Activated gamma-delta T cell treated with anti-CD3 and anti-CD28 coated beads, Interleukin-2, amount 50 U/mL, for 16 hours (primary cell): ENCODE data around the gene PON3.

ENCODE experiments used
- DNase-seq: peaks from one replicate; pipeline ENCODE4 v3.0.0-alpha.2; 2020; ENCODE audit warnings: low read depth

PON3 gene

GRCh38 chr7:95340491-95340890, 55.7 kb downstream of the PON3 start:
- no peak for DNase-seq

DNA sequence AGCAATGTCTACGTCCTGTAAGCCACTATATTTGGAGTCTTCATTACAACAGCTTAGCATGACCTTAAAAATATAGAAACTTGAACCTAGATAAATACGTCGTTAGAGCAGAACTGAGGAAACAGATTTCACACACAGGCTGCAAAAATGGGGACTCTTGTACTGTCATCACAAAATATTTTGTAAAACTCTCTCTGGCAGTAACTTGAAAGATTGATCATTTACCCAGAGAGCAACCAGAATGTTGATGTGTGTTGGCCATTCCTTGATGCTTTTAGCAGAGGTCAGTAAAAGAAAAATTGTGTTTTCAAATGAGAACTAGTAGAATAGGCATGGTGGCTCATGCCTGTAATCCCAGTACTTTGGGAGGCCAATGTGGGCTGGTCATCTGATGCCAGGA, 57.3 kb downstream of the PON3 start:
- no peak for DNase-seq

DNA sequence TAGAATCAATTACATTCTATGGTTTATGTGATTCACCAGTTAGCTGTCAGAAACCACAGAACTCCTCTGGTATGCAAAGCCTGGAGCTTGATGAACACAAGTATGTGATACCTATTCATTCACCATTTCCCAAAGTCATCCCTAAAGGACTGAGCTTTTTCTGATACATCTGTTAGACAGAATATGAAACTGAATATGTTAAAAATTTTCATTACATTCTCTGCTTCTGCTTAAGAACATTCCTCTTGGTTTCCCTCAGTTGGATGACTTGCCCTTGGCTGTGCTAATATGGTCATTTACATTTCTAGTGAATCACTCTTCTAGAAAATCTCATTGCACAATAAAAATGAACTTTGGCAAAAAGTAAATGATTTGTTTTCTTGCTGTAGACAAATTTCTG, 61.1 kb downstream of the PON3 start:
- no peak for DNase-seq

GRCh38 chr7:95334447-95334846, 61.7 kb downstream of the PON3 start:
- no peak for DNase-seq

GRCh38 chr7:95330961-95331337, 65.2 kb downstream of the PON3 start:
- DNase-seq, result no peak

GRCh38 chr7:95330204-95330960, 65.8 kb downstream of the PON3 start:
- no peak for DNase-seq

DNA sequence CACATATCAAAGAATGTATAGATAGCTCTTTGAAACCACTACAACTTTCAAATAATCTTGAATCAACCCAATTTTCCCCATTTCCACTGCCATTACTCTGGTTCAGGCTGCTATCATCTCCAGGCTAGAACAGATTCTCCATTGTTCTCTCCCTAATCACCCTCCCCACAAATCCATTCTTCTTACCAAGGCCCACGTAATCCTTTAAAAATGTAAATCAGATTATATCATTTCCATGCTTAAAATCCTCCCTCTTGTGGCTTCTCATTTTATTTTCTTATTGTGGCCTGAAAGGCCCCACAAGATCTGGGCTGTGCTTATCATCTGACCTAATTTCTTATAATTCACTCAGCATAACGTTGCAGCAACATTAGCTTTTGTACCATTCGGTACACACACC, 68.8 kb downstream of the PON3 start:
- DNase-seq, result no peak

DNA sequence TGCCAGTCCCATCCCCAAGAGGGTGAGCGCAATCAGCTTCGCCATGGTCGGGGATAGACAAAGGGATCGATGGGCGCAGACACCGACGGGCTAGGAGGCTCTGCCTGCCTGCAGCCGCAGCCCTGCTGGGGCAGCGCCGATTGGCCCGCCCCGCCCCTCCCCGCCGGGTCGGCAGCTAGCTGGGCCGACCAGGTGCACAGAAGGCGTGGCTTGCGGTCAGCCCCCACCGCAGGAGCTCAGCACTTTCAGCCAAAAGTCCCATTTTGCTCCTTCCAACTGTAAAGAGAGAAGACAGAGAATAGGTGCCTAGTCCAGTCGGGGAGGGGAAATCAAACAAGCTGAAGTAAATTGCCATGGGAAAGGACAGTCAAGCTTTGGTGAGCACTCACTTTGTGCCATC, 71.7 kb downstream of the PON3 start, which contains the start of gene PON1:
Gene PON1, minus strand, starts transcription at position 102 of the 400 bp plus-strand sequence. Its CDS starts 57 bp downstream, at position 45.
- DNase-seq, result no peak

GRCh38 chr7:95323410-95324129, 72.6 kb downstream of the PON3 start:
- DNase-seq, result no peak

- no peak for DNase-seq
Measured at GRCh38 chr7:95322854-95323253, 73.3 kb downstream of the PON3 start.

GRCh38 chr7:95322396-95322795, 73.8 kb downstream of the PON3 start:
- no peak for DNase-seq

DNA sequence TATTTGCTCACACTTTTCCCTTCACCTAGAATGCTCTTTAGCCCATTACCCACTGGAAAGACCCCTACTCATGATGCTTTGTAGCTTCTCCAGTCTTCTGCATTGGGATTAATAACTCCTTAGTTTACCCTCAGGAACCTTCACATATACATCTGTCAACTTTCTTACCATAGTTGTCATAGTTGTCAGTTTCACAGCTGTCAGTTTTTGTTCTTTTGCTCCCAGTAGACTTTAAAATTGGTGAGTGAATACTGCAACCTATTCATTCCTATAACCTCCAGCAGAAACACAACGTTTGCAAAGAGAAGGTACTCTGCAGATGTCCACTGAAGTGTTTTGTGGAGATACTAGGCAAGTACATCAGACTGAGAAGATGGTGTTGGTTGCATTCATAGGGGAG, 74.5 kb downstream of the PON3 start:
- DNase-seq, result no peak

DNA sequence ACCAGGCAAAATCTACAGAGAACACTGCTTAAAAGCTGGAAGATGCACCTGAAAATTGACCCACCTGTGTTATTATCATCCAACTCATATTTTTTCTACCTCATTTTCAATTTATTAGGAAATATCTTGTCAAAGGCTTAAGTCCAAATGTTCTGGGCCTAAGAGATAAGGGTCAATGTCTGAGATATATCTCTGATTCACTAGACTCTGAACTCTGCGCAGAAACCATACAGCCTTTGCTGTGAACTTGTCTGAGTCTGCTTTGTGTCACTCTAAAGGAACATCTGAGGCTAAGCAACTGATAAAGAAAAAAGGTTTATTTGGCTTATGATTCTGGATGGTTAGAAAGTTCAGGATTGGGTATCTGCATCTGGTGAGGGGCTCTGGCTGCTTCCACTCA, 75.5 kb downstream of the PON3 start:
- DNase-seq, result no peak

- DNase-seq, result no peak
Measured at GRCh38 chr7:95319570-95319969, 76.6 kb downstream of the PON3 start.

DNA sequence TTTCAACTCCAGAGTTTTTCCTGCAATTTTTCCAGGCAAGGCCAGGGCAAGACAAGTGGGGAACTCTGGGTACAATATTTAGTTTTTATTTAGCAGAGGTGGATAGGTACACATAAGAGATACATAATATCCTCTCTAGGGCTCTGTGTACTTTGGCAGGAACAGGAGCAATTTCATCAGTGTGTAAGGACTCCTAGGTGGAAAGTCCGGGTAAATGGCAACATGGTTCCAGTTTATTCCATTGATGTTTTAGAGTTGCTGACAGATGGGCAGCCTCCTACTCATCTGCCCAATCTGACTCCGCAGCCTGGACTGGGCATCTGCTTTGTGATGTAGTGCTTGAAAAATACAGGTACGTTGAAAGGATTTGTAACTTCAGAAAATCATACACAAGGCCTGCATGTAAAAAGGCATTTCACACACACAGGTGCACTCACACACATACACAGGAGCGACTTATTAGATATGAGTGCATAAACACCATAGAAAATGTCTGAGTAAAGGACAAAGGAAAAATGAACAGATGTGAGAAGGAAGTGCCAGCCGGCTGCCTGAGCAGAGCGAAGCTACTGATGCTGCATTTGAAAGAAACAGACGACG, 77.6 kb downstream of the PON3 start:
- DNase-seq, result no peak

- DNase-seq, result no peak
Measured at GRCh38 chr7:95317966-95318365, 78.2 kb downstream of the PON3 start.

DNA sequence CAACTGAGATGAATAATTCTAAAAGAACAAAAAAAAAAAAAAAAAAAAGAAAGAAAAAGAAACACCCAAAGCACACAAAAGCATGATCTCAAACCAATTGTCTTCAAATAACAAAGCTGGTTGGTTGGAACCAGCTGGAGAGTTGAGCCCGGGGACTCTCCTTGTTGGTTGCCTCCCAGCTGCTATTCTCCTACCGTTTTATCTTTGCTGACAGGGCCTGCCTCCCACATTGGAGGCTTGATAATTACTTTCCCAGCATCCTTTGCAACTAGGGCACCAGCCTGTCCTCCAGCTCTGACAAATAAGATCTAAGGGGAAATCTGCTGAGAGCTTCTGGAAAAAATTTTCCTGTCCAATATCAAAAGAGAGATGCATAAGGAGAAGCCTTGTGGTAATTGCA, 78.6 kb downstream of the PON3 start:
- no peak for DNase-seq

DNA sequence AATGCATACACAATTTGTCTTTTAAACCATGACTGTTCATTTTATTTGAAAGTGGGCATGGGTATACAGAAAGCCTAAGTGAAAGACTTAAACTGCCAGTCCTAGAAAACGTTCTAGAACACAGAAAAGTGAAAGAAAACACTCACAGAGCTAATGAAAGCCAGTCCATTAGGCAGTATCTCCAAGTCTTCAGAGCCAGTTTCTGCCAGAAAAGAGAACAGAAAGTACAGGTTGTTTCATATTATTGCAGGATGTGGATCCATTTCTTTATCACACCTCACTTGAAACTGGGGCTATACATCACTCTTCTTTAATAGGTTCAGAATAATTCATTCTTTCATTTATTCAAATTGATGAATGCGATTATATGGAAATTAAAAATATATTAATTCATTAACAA, 79.6 kb downstream of the PON3 start:
- no peak for DNase-seq

- no peak for DNase-seq
Measured at GRCh38 chr7:95312561-95312960, 83.6 kb downstream of the PON3 start.

DNA sequence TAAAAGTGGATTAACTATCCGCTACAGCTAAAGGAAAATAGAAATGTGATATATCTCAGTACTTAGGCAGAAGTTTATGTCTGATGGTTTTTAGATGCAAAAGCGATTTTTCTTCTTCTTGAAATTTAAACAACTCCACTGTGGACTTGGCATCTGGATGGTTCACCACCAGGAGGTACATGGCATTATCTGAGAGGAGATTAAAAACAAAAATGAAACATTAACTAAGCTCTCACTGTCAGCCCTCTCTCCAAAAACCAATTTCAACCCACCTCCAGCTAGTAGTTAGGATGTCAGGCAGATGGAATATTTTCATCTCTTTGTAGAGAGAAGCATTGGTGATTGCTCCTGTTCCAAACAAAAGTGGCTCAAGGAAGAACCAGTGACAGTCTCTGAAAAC, 84.8 kb downstream of the PON3 start:
- no peak for DNase-seq

DNA sequence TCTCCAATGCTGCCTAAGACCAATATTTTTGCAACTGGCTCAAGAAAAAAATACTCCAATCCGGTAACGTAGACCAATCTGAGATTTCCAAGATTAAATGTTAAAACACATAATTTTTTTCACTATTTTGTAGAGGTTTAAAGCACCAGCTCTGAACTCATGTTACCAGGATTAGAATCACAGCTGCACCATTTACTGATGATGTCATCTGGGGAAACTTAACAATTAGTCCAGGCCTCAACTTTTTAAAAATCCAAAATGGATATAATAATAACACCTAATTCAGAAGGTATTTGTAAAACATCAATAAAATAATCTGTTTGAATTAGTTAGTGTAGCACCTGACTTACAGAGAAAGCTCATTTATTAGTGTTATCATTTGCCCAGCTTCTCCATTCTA, 86.2 kb downstream of the PON3 start:
- DNase-seq, result no peak
